ENCODE data around the gene DDR1.

DDR1 gene

DNA sequence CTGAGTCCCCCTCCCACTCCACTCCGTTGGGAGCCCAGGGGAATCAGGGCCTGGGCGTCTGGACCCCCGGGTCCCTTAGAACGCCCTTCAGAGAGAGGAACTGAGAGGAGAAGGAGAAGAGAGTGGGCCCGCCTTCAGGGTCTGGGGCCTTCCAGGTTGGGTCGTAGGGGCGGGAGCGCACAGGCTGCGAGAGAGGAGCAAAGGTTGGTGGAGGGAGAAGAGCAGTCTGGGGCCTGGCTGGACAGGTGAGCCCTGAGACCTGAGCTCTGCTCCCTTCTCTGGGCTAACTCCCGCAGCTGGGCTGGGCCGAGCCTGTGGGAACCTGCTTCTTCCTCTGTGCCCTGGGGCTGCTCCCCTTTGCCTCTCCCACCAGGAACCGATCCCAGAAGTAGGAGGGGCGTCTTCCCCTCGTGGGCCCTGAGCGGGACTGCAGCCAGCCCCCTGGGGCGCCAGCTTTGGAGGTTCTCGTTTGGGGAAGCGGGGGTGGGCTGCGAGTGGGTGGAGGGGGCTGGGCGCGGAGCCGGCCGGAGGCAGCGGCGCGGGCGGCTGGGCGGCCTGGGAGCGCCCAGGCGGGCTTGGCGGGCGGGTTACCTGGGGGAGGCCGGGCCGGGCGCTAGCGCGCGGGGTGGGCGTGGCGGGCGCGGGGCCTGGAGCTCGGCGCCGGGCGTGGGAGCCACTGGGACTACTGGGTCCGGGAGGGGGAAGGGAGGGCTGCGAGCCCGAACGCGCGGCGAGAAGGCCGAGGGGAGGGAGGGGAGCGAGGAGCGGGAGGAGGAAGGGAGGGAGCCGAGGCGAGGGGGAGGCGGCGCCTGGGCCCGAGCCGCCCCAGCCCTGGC lies at the start of gene DDR1:
DDR1 (plus strand) TSS at position 835 of the 836 bp plus-strand sequence. CDS start 4,211 bp downstream, outside the sequence.
- Histone ChIP-seq H3K79me2 (ENCODE audit: low read length) (no peaks in the 10 kb centered on the region), H3K27ac (ENCODE audit: low read length) (no peak within 1 kb of the TSS)

DNA sequence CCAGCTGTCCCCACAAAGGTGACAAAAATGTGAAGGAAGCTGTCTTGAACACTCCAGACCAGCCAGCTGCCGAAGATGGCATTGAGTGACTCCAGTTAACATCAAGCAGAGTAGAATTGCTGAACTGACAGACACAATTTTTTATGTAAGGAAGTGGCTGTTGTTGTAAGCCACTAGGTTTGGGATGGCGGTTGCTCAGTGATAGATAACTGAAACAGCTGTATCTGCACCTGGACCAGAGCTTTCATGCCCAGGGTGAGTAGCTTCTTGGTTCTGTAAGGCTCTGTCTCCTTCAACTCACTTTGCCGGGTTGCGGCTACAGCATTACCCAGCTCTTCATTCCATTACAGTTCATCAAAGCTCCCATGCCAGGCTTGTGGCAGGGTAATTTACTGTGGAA lies 49.7 kb upstream of the DDR1 start:
- no peak overlapping the region for H2AFZ ChIP-seq (ENCODE audit: low read depth, low read length)
- H3K79me2 ChIP-seq (ENCODE audit: low read length): no peaks in the 10 kb centered on the region
- H3K27me3 ChIP-seq (ENCODE audit: low read depth, low read length): peaks cover 16% of the 10 kb centered on the region
- H3K9ac ChIP-seq (ENCODE audit: low read length): no peak overlapping the region
- H3K4me1 ChIP-seq (ENCODE audit: low read length): peaks cover 8% of the 10 kb centered on the region
- no peaks in the 10 kb centered on the region for H3K9me3 ChIP-seq (ENCODE audit: insufficient read depth, low read length)
- no peak overlapping the region for H3K4me2 ChIP-seq (ENCODE audit: low read length)
- no peaks in the 10 kb centered on the region for H3K36me3 ChIP-seq (replicated peaks; ENCODE audit: low read depth, low read length)
- no peak overlapping the region for H3K27ac ChIP-seq (ENCODE audit: low read length)
- H3K4me3 ChIP-seq (ENCODE audit: low read length): no peak overlapping the region
- no peak for TF ChIP-seq EZH2phosphoT487 (IDR thresholded peaks at IDR 0.05; ENCODE audit: low read depth)
- TF ChIP-seq, protein P1, sequence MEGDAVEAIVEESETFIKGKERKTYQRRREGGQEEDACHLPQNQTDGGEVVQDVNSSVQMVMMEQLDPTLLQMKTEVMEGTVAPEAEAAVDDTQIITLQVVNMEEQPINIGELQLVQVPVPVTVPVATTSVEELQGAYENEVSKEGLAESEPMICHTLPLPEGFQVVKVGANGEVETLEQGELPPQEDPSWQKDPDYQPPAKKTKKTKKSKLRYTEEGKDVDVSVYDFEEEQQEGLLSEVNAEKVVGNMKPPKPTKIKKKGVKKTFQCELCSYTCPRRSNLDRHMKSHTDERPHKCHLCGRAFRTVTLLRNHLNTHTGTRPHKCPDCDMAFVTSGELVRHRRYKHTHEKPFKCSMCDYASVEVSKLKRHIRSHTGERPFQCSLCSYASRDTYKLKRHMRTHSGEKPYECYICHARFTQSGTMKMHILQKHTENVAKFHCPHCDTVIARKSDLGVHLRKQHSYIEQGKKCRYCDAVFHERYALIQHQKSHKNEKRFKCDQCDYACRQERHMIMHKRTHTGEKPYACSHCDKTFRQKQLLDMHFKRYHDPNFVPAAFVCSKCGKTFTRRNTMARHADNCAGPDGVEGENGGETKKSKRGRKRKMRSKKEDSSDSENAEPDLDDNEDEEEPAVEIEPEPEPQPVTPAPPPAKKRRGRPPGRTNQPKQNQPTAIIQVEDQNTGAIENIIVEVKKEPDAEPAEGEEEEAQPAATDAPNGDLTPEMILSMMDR (IDR thresholded peaks at IDR 0.05; ENCODE audit: low read depth, low read length): no peak
- H4K20me1 ChIP-seq (ENCODE audit: insufficient read depth, low read length): no peaks in the 10 kb centered on the region

More for the DNA sequence above, at the start of gene DDR1:
- peak within 1 kb of the TSS; percentile 63 for H3K9ac ChIP-seq (ENCODE audit: low read length)
- no peak for TF ChIP-seq EZH2phosphoT487 (IDR thresholded peaks at IDR 0.05; ENCODE audit: low read depth)
- TF ChIP-seq, protein P1 (IDR thresholded peaks at IDR 0.05; ENCODE audit: low read depth, low read length): no peak
- H2AFZ ChIP-seq (ENCODE audit: low read depth, low read length): 0 out of 2 replicates have a peak within 1 kb of the TSS, but pooled peaks have one; percentile 28
- peak within 1 kb of the TSS; percentile 83 for H3K4me3 ChIP-seq (ENCODE audit: low read length)
- no peaks in the 10 kb centered on the region for H4K20me1 ChIP-seq (ENCODE audit: insufficient read depth, low read length)
- H3K9me3 ChIP-seq (ENCODE audit: insufficient read depth, low read length): no peaks in the 10 kb centered on the region
- H3K36me3 ChIP-seq (replicated peaks; ENCODE audit: low read depth, low read length): no peaks in the 10 kb centered on the region
- peaks cover 33% of the 10 kb centered on the region for H3K4me1 ChIP-seq (ENCODE audit: low read length)
- H3K27me3 ChIP-seq (ENCODE audit: low read depth, low read length): no peaks in the 10 kb centered on the region; the same call in 1 of the 2 replicates
- H3K4me2 ChIP-seq (ENCODE audit: low read length): peak within 1 kb of the TSS; percentile 98

DNA sequence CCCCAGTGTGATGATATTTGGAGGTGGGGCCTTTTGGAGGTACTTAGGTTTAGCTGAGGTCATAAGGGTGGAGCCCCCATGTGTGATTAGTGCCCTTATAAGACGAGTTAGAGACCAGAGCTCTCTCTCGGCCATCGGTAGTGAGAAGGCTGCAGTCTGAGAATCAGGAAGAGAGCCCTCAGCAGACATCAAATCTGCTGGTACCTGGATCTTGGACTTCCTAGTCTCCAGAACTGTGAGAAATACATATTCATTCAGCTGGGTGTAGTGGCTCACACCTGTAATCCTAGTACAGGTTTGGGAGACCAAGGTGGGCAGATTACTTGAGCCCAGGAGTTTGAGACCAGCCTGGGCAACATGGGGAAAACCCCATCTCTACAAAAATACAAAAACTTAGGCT lies 48.7 kb upstream of the DDR1 start:
- TF ChIP-seq, protein P1 (IDR thresholded peaks at IDR 0.05; ENCODE audit: low read depth, low read length): no peak
- TF ChIP-seq EZH2phosphoT487 (IDR thresholded peaks at IDR 0.05; ENCODE audit: low read depth): no peak
- no peaks in the 10 kb centered on the region for H3K9me3 ChIP-seq (ENCODE audit: insufficient read depth, low read length)
- no peak overlapping the region for H2AFZ ChIP-seq (ENCODE audit: low read depth, low read length)
- H3K27ac ChIP-seq (ENCODE audit: low read length): no peak overlapping the region
- H3K79me2 ChIP-seq (ENCODE audit: low read length): no peaks in the 10 kb centered on the region
- H3K36me3 ChIP-seq (replicated peaks; ENCODE audit: low read depth, low read length): no peaks in the 10 kb centered on the region
- H3K4me3 ChIP-seq (ENCODE audit: low read length): no peak overlapping the region
- no peaks in the 10 kb centered on the region for H4K20me1 ChIP-seq (ENCODE audit: insufficient read depth, low read length)
- H3K4me1 ChIP-seq (ENCODE audit: low read length): peaks cover 2% of the 10 kb centered on the region
- H3K9ac ChIP-seq (ENCODE audit: low read length): no peak overlapping the region
- peaks cover 16% of the 10 kb centered on the region for H3K27me3 ChIP-seq (ENCODE audit: low read depth, low read length)
- H3K4me2 ChIP-seq (ENCODE audit: low read length): no peak overlapping the region

DNA sequence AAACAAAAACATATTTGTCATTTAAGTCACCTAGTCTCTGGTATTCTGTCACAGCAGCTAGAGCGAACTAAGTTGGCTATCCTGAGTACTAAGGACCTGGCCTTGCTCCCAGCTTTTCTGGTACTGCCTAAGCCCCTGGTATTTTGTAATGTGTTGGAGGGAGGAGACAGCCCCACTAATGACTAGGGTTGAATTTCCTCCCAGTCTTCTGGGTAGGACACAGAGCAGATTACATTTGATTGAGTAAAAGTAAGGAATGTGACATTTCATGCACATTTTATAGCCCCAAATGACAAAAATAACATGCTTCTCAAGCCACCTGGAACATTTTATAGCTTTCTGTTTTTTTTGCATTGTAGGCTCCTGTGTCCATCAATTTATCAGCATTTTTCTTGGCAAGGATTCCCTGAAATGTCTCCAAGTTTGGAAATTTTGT lies 47.9 kb upstream of the DDR1 start:
- peaks cover 15% of the 10 kb centered on the region for H3K27me3 ChIP-seq (ENCODE audit: low read depth, low read length)
- TF ChIP-seq, protein P1 (IDR thresholded peaks at IDR 0.05; ENCODE audit: low read depth, low read length): no peak
- no peak for TF ChIP-seq EZH2phosphoT487 (IDR thresholded peaks at IDR 0.05; ENCODE audit: low read depth)
- H3K9me3 ChIP-seq (ENCODE audit: insufficient read depth, low read length): no peaks in the 10 kb centered on the region
- H3K4me1 ChIP-seq (ENCODE audit: low read length): no peaks in the 10 kb centered on the region
- H3K27ac ChIP-seq (ENCODE audit: low read length): no peak overlapping the region
- no peaks in the 10 kb centered on the region for H3K36me3 ChIP-seq (replicated peaks; ENCODE audit: low read depth, low read length)
- no peaks in the 10 kb centered on the region for H4K20me1 ChIP-seq (ENCODE audit: insufficient read depth, low read length)
- H3K9ac ChIP-seq (ENCODE audit: low read length): no peak overlapping the region
- no peak overlapping the region for H3K4me3 ChIP-seq (ENCODE audit: low read length)
- no peak overlapping the region for H3K4me2 ChIP-seq (ENCODE audit: low read length)
- no peak overlapping the region for H2AFZ ChIP-seq (ENCODE audit: low read depth, low read length)
- no peaks in the 10 kb centered on the region for H3K79me2 ChIP-seq (ENCODE audit: low read length)

Data from OCI-LY3 (cell line).